PC-3 (cell line): ENCODE measurements around the gene S100A14.

ENCODE experiments used
- EZH2 ChIP-seq: fragments of 300-600 bp; sonication (generic); IDR thresholded peaks from one replicate; pipeline ENCODE4 v1.6.1; 2017; ENCODE audit warnings: antibody characterized with exemption, mild to moderate bottlenecking, low read length; ENCODE audit not compliant: unreplicated experiment
- EZH2phosphoT487 ChIP-seq: fragments of 300-600 bp; sonication (generic); IDR thresholded peaks from 2 replicates; pipeline ENCODE4 v1.6.1; 2018; ENCODE audit warnings: mild to moderate bottlenecking, antibody characterized with exemption, low read length, borderline replicate concordance
- TF ChIP-seq, protein P1 (sequence below): fragments of 300-600 bp; sonication (generic); conservative IDR thresholded peaks from 2 replicates; pipeline ENCODE4 v1.5.1; 2017; ENCODE audit warnings: antibody characterized with exemption, low read depth, mild to moderate bottlenecking, low read length

GRCh38 chr1:153570874-153571273 is 45.3 kb downstream of the S100A14 start:
- TF ChIP-seq, protein P1, sequence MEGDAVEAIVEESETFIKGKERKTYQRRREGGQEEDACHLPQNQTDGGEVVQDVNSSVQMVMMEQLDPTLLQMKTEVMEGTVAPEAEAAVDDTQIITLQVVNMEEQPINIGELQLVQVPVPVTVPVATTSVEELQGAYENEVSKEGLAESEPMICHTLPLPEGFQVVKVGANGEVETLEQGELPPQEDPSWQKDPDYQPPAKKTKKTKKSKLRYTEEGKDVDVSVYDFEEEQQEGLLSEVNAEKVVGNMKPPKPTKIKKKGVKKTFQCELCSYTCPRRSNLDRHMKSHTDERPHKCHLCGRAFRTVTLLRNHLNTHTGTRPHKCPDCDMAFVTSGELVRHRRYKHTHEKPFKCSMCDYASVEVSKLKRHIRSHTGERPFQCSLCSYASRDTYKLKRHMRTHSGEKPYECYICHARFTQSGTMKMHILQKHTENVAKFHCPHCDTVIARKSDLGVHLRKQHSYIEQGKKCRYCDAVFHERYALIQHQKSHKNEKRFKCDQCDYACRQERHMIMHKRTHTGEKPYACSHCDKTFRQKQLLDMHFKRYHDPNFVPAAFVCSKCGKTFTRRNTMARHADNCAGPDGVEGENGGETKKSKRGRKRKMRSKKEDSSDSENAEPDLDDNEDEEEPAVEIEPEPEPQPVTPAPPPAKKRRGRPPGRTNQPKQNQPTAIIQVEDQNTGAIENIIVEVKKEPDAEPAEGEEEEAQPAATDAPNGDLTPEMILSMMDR = no peak
- no peak for TF ChIP-seq EZH2
- TF ChIP-seq EZH2phosphoT487 = no peak
